Stimulated activated CD8-positive, alpha-beta memory T cell treated with anti-CD3 and anti-CD28 coated beads, Interleukin-15, amount 100 ng/mL, for 1 hour (primary cell): Measurements from ENCODE around the gene TMED1.
"Not testable (repeated sequence)": the region's sequence is repeated elsewhere in the genome, so short reads cannot be mapped to it uniquely, and the experiment has no call there.

Source experiments
- DNase-seq: peaks from one replicate; pipeline ENCODE4 v3.0.0-alpha.2; 2020; ENCODE audit warnings: low read depth

Gene TMED1

GRCh38 chr19:10862561-10863106, 26.6 kb upstream of the TMED1 start:
- DNase-seq: no peak

GRCh38 chr19:10861103-10861651, 25.2 kb upstream of the TMED1 start:
- DNase-seq: no peak

- no peak for DNase-seq
Measured at GRCh38 chr19:10858204-10858828, 22.3 kb upstream of the TMED1 start.

- not testable (repeated sequence) for DNase-seq
Measured at GRCh38 chr19:10856899-10857298, 20.9 kb upstream of the TMED1 start.

GRCh38 chr19:10855879-10856522, 20.0 kb upstream of the TMED1 start:
- no peak for DNase-seq

- DNase-seq: no peak
Measured at GRCh38 chr19:10854350-10855089, 18.5 kb upstream of the TMED1 start.

- no peak for DNase-seq
Measured at GRCh38 chr19:10852941-10853340, 16.9 kb upstream of the TMED1 start.

GRCh38 chr19:10852098-10852800, 16.2 kb upstream of the TMED1 start:
- no peak for DNase-seq

GRCh38 chr19:10850631-10851030, 14.6 kb upstream of the TMED1 start:
- no peak for DNase-seq

- DNase-seq: no peak
Measured at GRCh38 chr19:10848230-10848856, 12.3 kb upstream of the TMED1 start, which contains the start of gene C19orf38. Gene C19orf38, plus strand, starts transcription at chr19:10848415. Its CDS starts 94 bp downstream, at chr19:10848509.

- no peak for DNase-seq
Measured at GRCh38 chr19:10846500-10847202, 10.6 kb upstream of the TMED1 start.

GRCh38 chr19:10842788-10843187, 6.8 kb upstream of the TMED1 start:
- no peak for DNase-seq

GRCh38 chr19:10839114-10840050, 3.4 kb upstream of the TMED1 start:
- DNase-seq: no peak

- no peak for DNase-seq
Measured at GRCh38 chr19:10838377-10838776, 2.4 kb upstream of the TMED1 start.

- not testable (repeated sequence) for DNase-seq
Measured at GRCh38 chr19:10837649-10838048, 1.6 kb upstream of the TMED1 start.

GRCh38 chr19:10836479-10837330, 693 bp upstream of the TMED1 start:
- peak; percentile 57 for DNase-seq

- no peak for DNase-seq
Measured at GRCh38 chr19:10835089-10835753, 791 bp downstream of the TMED1 start.

GRCh38 chr19:10832939-10833296, 3.1 kb downstream of the TMED1 start:
- DNase-seq: no peak
